ENCODE data around the gene CCDC134. TPM values are rescaled to one million over a fixed set of nuclear protein-coding genes. Genes with fewer than 3 reads are reported as not detected.

Gene CCDC134
- total and polyA plus RNA-seq, 9 of the 15 experiments (the other 6 are each of a cell fraction or from before 2014, with no cell fraction given), result 0.56 to 11.9 (median 5.3) TPM

GRCh38 chr22:41845380-41846267 is 45.1 kb downstream of the CCDC134 start (continued):
- TF ChIP-seq TFAP4 (CRISPR knock-in tag; IDR thresholded peaks at IDR 0.05; ENCODE audit: borderline replicate concordance) (0 out of 2 replicates have a peak, but pooled peaks have one; percentile 34), LARP7 (IDR thresholded peaks at IDR 0.05) (no peak), CTCFL (IDR thresholded peaks at IDR 0.05; ENCODE audit: borderline replicate concordance, insufficient read depth, low read depth, low read length, poor library complexity, severe bottlenecking) (no peak), HDAC3 (IDR thresholded peaks at IDR 0.05; ENCODE audit: borderline replicate concordance, partially characterized antibody) (peak; percentile 90), U2AF1 (optimal IDR thresholded peaks at IDR 0.05; ENCODE audit: low read depth, low read length) (no peak), PKNOX1 (IDR thresholded peaks at IDR 0.05) (no peak), HDAC1 (IDR thresholded peaks at IDR 0.05) (peak in 1 of 2 experiments; percentile 95; a peak in 3 of 4 replicates), ZNF511 (CRISPR knock-in tag; IDR thresholded peaks at IDR 0.05) (no peak), HOXB6 (CRISPR knock-in tag; IDR thresholded peaks at IDR 0.05; ENCODE audit: borderline replicate concordance) (no peak), ZKSCAN8 (CRISPR knock-in tag; IDR thresholded peaks at IDR 0.05) (no peak), ATF3 (IDR thresholded peaks at IDR 0.05) (peak; percentile 9; the same call in 1 of the 2 replicates), ATF3 (CRISPR knock-in tag; conservative IDR thresholded peaks at IDR 0.05) (no peak), ZBTB7A (IDR thresholded peaks at IDR 0.05; ENCODE audit: borderline replicate concordance, control insufficient read depth, low read depth, low read length) (no peak), MTA2 (IDR thresholded peaks at IDR 0.05; ENCODE audit: low read depth) (peak; percentile 95), FOXK2 (conservative IDR thresholded peaks at IDR 0.05 in 1 of 2, IDR thresholded peaks at IDR 0.05 in 1 of 2; ENCODE audit: low read depth in 2 of 2) (peak in 1 of 2 experiments; percentile 48; a peak in 2 of 4 replicates), DNMT1 (IDR thresholded peaks at IDR 0.05) (no peak), NR1H2 (CRISPR knock-in tag; IDR thresholded peaks at IDR 0.05) (no peak), MCM5 (IDR thresholded peaks at IDR 0.05; ENCODE audit: low read depth) (no peak), KDM5B (IDR thresholded peaks at IDR 0.05; ENCODE audit: insufficient replicate concordance, low read depth, low read length) (no peak), SMAD1 (IDR thresholded peaks at IDR 0.05; ENCODE audit: low read depth, low read length, partially characterized antibody) (peak; percentile 64), BMI1 (IDR thresholded peaks at IDR 0.05; ENCODE audit: low read length) (no peak), ZNF79 (CRISPR knock-in tag; IDR thresholded peaks at IDR 0.05; ENCODE audit: low read depth) (no peak)

All from K562 (cell line).